Testis (tissue), 2 donors: ENCODE measurements around the gene ABCB8.

Experiments
- POLR2A ChIP-seq: fragments of 450-650 bp; IDR thresholded peaks from one replicate; pipeline ENCODE4 v1.6.1; 2017; ENCODE audit warnings: antibody characterized with exemption, mild to moderate bottlenecking, moderate library complexity
- TF ChIP-seq, protein P1 (sequence below), 3 experiments: fragments of 450-650 bp in 2 of 3; fragments of 200-600 bp in 1 of 3; sonication (generic) in 1 of 3; IDR thresholded peaks; one replicate each; pipeline ENCODE4 v1.5.1; 2016 to 2019; ENCODE audit warnings: antibody characterized with exemption in 3 of 3, mild to moderate bottlenecking in 2 of 3, moderate library complexity in 1 of 3

DNA sequence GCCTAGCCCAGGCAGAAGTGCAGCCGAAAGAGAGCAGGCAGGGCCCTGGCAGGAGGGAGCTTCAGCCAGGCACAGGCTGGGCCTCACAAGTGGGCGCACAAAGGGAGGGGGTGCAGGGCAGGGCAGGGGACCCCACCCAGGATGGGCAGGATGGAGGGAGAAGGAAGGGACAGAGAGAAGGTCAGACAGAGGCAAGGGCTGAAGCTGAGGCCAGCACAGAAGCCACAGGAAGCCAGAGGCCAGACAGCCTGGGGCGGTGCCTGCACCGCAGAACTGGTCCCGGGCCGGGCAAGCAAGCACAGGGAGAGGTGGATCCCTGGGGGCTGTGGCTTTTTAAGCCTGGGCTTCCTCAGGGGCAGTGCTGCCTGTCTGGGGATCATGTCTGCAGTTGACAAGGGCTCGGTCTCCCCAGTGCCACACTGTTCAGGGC lies 20.8 kb upstream of the ABCB8 start:
- TF ChIP-seq, protein P1, sequence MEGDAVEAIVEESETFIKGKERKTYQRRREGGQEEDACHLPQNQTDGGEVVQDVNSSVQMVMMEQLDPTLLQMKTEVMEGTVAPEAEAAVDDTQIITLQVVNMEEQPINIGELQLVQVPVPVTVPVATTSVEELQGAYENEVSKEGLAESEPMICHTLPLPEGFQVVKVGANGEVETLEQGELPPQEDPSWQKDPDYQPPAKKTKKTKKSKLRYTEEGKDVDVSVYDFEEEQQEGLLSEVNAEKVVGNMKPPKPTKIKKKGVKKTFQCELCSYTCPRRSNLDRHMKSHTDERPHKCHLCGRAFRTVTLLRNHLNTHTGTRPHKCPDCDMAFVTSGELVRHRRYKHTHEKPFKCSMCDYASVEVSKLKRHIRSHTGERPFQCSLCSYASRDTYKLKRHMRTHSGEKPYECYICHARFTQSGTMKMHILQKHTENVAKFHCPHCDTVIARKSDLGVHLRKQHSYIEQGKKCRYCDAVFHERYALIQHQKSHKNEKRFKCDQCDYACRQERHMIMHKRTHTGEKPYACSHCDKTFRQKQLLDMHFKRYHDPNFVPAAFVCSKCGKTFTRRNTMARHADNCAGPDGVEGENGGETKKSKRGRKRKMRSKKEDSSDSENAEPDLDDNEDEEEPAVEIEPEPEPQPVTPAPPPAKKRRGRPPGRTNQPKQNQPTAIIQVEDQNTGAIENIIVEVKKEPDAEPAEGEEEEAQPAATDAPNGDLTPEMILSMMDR (IDR thresholded peaks at IDR 0.05) = no peak
- TF ChIP-seq POLR2A = no peak
